HG03432 (cell line): ENCODE results near the gene FOXN3.
"Not testable (repeated sequence)": the region's sequence is repeated elsewhere in the genome, so short reads cannot be mapped to it uniquely, and the experiment has no call there.

Experiments used
- ATAC-seq: cut with Tn5 transposase; IDR thresholded peaks from one replicate; pipeline ENCODE4 v1.9.1; 2021; ENCODE audit warnings: mild to moderate bottlenecking, moderate library complexity; ENCODE audit not compliant: unreplicated experiment

The FOXN3 gene

DNA sequence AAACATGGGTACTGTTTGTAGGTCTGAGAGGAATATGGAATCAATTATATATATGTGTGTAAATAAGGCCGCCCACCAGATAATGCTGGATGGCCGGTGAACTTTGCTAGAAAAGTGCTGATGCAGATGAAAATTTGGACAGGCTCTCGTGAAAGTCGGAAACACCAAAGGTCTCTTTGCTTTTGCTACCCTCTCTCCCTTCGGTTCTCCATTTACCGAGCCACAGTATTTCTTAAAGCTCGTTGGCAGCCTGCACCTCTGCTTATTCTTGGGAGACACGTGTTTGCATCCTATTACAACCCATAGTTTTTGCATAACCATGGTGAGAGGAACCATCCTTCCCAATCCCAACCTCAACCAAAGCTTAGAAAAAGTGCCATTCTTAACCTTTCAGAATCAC, 109.6 kb downstream of the FOXN3 start:
- ATAC-seq: no peak

- ATAC-seq: peak; percentile 42
Measured at GRCh38 chr14:89304972-89305703, 111.9 kb downstream of the FOXN3 start.

DNA sequence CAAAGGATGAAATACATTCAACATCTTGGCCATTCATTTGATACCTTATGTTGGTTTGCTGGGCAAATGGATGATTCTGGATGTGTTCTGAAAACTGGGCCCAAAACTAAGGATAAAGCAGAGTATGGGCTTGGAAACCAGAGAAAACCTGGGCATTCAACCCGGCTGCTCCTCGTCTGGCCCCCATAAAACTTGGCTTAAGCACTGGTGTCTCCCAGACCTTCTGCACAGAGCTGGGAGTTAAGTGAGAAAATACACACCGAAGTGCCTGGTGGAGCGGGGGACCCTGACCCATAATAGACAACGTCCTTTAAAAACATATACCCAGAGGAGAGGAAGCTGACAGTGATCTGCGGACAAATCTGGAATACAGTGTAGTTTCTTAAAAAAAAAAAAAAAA, 112.5 kb downstream of the FOXN3 start:
- no peak for ATAC-seq

GRCh38 chr14:89303456-89304435, 113.3 kb downstream of the FOXN3 start:
- ATAC-seq: peak; percentile 68

DNA sequence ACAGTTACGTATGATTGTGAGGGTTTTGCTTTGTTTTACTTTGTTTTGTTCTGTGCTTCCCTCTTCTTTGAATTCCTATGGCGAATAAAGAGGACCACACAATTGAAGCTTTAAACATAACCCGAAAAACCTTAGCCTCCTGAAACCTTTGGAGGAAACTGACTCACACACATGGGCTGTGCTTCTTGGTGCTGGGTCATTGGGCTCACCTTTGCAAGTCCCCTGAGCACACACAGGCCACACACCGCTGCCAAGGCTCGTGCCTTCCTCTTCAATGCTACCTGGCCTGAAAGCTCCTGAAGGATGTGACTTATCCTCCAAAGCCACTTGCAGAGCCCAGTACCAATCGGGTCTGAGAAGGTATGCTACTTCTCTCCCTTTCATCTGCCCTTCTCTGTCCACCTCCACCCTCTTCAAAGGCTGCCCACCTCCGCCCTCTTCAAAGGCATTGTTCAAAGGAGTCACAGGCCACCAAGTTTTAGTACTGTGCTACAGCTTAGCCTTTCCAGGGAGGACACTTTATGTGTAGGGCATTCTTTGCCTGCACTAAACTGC, 114.6 kb downstream of the FOXN3 start:
- ATAC-seq: no peak

- ATAC-seq: no peak
Measured at GRCh38 chr14:89299587-89299986, 117.4 kb downstream of the FOXN3 start.

GRCh38 chr14:89298056-89298834, 118.8 kb downstream of the FOXN3 start:
- ATAC-seq: no peak

GRCh38 chr14:89296281-89296745, 120.7 kb downstream of the FOXN3 start:
- peak; percentile 82 for ATAC-seq

- no peak for ATAC-seq
Measured at GRCh38 chr14:89294872-89295271, 122.2 kb downstream of the FOXN3 start.

DNA sequence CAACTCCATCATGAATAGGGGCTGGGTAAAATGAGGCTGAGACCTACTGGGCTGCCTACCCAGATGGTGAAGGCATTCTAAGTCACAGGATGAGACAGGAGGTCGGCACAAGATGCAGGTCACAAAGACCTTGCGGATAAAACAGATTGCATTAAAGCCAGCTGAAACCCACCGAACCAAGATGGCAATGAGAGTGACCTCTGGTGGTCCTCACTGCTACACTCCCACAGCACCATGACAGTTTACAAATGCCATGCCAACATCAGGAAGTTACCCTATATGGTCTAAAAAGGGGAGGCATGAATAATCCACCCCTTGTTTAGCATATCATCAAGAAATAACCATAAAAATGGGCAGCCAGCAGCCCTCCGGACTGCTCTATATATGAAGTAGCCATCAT, 122.6 kb downstream of the FOXN3 start:
- ATAC-seq: not testable (repeated sequence)

GRCh38 chr14:89294060-89294459, 123.0 kb downstream of the FOXN3 start:
- ATAC-seq: no peak

DNA sequence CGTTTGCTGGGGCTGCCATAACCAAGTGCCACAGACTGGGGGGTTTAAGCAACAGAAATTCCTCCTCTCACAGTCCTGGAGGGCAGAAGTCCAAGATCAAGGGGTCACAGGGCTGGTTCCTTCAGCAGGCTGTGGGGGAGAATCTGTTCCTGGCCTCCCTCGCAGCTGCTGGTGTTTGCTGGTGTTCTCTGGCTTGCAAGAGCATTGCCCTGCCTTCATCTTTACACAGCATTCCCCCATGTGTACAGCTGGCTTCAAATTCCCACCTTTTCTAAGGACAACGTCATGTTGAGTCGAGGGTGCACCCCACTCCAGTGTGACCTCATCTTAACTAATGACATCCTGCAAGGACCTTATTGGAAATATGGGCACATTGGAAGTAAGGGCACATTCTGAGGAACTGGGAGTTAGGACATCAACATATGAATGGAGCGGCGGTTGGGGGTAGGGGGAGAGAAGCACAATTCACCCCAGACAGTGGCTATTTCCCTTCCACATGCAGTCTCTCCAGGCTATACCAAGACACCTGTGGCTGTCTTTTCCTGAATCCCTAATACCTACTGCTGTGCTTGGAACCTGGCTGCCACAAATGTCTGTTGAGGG, 123.6 kb downstream of the FOXN3 start:
- ATAC-seq: no peak

DNA sequence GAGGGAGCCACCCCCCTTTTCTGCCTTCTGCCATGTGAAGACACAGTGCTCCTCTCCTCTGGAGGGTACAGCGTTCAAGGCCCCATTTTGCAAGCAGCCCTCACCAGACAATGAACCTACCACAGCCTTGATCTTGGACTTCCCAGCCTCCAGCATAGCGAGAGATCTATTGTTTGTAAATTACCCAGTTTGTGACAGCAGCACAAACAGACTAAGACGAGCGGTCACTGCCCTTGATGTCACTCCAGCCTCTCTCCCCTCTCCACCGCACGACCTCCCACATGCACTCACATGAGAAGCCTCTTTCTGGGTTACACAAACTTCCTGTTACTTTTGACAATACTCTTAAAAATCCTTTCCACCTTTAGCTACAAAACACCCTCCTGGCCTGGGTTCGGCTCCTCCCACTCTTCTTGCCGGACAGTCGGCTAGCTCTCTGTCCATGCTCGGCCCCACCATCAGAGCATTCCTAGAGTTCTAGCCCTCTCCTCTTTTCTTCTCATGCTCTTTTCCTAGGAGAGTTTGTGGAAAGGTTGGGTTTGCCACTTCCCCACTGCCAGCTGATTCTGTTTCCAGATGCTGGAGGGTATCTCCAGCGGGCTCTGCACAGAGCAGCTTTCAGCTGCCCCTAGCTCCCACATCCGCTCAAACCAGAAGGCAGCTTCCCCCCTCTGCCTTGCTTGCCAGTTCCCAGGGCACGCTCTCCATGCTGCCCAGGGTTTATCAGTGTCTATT, 124.3 kb downstream of the FOXN3 start:
- no peak for ATAC-seq

DNA sequence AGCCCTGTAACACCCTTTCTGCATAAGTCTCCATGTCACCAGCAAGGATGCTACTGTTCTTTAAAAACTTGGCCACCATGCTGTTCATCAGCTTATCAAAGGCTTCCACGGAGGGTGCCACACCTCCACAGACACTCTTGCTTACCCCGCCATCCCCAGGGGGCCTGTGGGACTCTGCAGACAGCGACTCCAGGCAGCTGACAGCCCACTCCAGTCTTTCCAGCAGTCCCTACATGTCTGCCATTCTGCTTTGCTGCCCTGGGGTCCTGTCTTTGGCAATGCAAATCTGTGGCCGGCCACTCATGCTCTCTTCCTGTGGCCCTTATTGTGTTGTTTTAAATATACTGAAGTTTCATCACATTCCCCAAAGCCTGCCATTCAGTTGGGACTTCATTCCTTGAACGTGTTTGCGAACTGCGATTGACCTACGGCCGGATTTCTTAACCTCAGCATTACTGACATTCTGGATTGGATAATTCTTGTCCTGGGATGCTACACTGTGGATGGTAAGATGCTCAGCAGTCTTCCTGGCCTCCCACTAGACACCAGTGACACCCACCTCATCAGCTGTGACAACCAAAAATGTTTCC, 125.6 kb downstream of the FOXN3 start:
- no peak for ATAC-seq

DNA sequence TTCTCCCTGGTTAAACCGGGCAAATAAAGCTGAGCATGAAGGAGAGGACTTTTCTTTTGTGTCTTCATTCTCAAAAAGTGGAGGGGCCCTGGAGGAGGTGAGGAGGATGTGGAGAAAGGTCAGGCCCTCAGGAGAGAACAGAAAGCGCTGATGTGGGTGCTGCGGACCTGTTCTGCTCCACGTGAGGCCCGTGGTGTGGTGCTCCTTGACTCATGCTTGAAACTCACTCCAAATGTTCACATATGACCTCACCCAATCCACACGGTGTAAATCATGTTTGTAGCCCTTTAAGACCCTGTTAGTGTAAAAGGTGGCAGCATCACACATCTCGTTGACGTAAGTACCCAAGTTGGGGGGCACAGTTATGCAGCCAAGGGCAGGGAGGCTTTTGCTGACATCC, 126.2 kb downstream of the FOXN3 start:
- ATAC-seq: no peak

DNA sequence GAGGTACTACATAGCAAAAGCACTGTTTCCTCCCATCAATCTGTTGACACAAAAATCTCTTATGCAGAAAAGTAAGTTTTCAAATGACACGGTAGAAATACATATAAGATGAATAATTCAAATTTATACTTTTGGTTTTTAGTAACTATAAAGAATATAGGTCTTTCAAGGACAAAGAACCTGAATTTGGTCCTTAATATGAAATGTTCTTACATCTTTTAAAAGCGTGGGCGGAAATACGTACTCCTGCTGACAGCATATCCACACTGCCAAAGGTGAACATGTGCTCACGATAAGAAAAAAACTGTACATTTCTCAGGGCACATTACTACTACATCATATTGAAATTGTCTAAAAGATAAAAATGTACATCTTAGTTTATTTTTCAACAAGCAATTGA, 127.6 kb downstream of the FOXN3 start:
- ATAC-seq: no peak

- no peak for ATAC-seq
Measured at GRCh38 chr14:89288114-89288513, 128.9 kb downstream of the FOXN3 start.

- no peak for ATAC-seq
Measured at GRCh38 chr14:89284333-89285058, 132.5 kb downstream of the FOXN3 start.
